Choroid plexus epithelial cell (primary cell): ENCODE data around the gene MUC6.

ENCODE experiments used
- DNase-seq: peaks from one replicate; pipeline ENCODE4 v3.0.0-alpha.2; 2010; ENCODE audit warnings: low read depth
- H3K4me3 ChIP-seq: 2 replicates; pipeline ENCODE4 v1.5.1; 2011; ENCODE audit warnings: low read depth, mild to moderate bottlenecking, control low read depth, low read length, moderate library complexity
- TF ChIP-seq, protein P1 (sequence below): conservative IDR thresholded peaks from 2 replicates; pipeline ENCODE4 v1.5.1; 2011; ENCODE audit warnings: low read depth, mild to moderate bottlenecking, control low read depth, inconsistent platforms, low read length, moderate library complexity

The MUC6 gene

DNA sequence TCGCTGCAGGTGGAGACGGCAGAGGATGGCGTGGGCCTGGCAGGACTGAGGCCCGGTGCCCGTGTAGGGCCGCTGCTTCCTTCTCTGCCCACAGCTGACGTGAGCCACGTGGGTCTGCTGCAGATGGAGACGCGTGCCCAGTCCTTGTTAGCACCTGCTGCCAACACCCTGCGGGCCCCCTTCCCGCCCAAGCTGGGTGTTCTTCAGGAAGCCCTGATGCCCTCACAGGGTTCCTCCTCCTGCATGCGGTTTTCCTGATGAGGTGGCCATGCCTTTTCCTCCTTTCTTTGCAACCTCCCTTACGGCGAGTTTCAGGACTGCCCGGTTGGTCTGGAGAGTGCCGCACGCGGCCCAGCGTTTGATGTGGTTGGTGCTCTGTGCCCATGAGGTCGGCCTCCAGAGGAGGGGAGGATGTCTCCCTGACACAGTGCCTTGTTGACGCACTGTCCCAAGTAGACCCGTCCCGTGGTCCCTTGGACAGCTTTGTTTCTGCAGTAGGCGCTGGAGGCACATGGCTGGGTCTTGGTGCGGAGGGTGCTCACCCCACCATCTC is 66.1 kb downstream of the MUC6 start:
- TF ChIP-seq, protein P1, sequence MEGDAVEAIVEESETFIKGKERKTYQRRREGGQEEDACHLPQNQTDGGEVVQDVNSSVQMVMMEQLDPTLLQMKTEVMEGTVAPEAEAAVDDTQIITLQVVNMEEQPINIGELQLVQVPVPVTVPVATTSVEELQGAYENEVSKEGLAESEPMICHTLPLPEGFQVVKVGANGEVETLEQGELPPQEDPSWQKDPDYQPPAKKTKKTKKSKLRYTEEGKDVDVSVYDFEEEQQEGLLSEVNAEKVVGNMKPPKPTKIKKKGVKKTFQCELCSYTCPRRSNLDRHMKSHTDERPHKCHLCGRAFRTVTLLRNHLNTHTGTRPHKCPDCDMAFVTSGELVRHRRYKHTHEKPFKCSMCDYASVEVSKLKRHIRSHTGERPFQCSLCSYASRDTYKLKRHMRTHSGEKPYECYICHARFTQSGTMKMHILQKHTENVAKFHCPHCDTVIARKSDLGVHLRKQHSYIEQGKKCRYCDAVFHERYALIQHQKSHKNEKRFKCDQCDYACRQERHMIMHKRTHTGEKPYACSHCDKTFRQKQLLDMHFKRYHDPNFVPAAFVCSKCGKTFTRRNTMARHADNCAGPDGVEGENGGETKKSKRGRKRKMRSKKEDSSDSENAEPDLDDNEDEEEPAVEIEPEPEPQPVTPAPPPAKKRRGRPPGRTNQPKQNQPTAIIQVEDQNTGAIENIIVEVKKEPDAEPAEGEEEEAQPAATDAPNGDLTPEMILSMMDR = no peak
- H3K4me3 ChIP-seq = no peak overlapping the region
- DNase-seq = no peak

DNA sequence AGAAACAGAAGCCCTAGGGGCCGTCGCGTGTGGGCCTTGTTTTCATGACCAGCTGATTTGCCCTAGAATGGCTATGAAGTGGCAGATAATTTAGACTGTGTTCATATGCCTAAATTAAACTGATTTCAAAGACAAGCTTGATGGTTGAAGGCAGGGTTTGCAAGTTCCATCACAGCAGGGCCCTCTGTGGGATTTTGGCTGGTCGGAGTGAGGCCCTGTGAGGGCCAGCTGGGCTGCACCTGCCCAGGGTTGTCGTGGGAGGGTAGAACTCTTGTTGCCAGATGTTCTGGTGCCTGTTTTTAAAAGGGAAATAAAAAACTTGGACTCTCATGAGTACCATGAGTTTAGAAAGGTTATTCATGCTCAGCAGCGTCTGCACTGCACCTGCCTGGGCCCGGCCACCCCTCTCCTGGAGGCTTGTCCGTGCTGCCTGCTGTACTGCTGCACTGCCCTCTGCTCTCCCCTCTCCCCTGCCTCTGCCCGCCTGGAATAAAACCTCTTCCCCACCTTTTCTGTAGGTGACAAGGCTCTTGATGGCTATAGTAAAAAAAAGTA is 66.8 kb downstream of the MUC6 start:
- TF ChIP-seq, protein P1 = no peak
- H3K4me3 ChIP-seq = no peak overlapping the region
- DNase-seq = no peak

DNA sequence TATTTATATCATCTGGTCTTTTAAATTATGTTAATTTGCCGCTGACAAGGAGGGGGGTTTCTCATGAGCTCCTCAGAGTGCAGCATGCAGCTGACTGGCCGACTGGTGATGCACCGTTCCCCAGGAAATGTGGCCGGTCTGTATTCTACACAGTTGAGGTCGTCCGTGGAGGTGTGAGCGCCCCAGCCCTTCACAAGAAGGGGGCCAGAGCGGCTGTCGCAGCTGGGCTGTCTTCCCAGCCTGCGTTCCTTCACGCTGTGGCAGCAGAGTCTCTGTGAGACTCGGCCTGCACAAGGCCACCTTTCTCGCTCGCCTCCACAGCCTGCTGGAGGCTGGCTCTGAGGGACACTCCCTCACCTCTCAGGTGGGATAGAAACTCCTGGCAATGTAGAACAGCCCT is 67.7 kb downstream of the MUC6 start:
- no peak for DNase-seq
- no peak overlapping the region for H3K4me3 ChIP-seq
- TF ChIP-seq, protein P1 = no peak

DNA sequence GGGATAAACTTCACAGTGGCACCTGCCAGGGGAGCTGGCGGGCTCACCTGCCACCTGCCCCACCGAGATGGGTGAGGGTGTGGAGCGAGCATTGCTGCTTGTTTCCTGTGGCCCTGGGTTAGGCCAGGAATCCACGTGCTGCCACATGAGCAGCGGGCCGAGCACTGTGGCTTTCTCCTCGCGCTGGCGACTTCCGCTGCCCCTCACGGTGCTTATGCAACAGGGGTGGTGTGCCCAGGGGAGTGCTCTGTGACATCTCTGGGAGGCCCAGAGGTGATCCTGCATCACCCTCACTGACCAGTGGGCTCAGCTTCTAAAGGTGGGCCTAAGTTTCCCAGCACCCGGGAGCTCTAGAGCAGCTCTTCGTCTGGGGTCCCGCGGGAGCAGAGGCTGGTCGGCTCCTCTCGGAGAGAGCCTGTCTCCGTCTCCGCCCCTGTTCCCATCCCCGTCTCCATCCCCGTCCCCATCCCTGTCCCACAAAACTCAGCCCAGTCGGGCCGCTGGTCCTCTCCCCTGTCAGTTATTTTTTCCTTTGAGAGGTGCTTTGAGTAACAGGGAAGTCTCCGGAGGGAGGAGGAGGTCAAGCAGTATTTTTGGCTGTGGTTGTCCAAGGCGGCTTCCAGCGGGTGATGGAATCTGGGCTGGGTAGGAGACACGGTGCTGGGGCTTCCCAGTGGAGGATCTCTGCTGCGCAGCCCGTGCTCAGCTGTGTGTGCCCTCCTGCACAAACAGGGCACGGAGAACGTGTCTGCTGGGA is 68.3 kb downstream of the MUC6 start:
- no peak overlapping the region for H3K4me3 ChIP-seq
- TF ChIP-seq, protein P1 = no peak
- DNase-seq = no peak

DNA sequence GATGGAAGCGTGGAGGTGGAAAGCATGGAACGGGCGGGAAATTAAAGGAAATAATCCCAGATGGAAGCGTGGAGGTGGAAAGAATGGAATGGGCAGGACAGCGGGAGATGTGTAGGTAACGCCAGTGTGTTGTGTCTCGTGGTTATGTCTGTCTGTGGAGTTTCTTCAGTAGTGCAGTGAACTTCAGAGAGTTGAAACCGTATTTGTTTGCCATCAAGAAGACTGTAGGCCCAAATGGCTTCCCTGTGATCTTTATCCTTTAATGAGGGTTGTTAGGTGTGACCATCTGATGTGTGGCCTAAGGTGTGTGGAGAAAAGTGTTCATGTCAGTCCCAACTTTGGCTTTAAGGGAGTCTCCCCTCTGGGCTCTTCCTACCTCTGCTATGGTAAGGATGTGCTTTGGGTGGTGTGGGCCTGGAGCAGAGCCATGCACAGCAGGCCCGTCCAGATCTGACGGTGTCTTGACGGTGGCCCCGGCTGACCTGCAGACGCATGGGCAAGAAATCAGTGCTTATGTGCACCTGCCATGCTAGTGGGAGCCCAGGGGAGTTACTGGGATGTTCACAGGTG is 71.2 kb downstream of the MUC6 start:
- DNase-seq = no peak
- TF ChIP-seq, protein P1 = no peak

DNA sequence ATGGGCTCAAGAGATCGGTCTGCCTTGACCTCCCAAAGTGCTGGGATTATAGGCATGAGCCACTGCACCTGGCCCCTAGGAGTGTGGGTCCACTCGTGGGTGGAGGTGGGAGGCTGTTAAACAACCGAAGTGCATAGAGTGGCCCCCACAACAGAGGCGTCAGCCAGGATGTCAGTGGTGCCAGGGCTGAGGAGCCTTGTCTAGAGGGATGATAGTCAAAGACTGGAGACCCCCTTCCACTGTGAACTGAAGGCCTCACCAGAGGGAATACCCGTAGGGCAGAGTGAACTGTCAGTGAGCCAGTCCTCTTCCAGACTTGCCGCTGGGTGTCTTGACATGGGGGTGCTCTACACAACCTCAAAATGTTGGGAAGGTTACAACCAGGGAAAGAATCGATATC is 72.7 kb downstream of the MUC6 start:
- H3K4me3 ChIP-seq = no peak overlapping the region
- DNase-seq = no peak
- TF ChIP-seq, protein P1 = no peak

More for the DNA sequence above, 71.2 kb downstream of the MUC6 start:
- no peak overlapping the region for H3K4me3 ChIP-seq
